Suppressor macrophage (primary cell): ENCODE data around the gene POU6F2.

Experiments
- DNase-seq, 4 experiments: peaks; one replicate each; pipeline ENCODE4 v3.0.0-alpha.2; 2020 to 2022

Gene POU6F2

GRCh38 chr7:39073432-39073831 is 95.7 kb downstream of the POU6F2 start:
- no peak for DNase-seq

GRCh38 chr7:39075210-39075609 is 97.5 kb downstream of the POU6F2 start:
- DNase-seq = peak in 2 of 4 experiments; percentile 3 to 14

- DNase-seq = no peak
Measured at GRCh38 chr7:39083781-39084180, 106.1 kb downstream of the POU6F2 start.

DNA sequence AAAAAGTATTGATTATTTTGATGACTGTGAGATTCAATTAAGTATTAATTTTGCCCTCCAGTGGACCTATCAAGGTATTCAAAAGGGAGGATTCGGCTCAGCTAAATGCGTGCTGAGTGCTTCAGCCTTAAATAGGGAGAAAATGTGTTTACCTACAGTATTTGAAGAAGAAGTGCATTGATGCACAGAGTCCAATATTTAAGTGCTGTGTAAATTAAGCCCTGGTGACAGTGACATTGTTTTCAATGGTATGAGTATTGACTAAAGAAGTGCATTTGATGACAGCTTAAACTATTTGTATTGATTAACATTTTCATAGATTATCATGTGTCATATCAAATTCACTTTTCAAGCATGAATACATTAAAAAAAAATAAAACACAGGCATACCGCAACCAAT is 106.6 kb downstream of the POU6F2 start:
- no peak for DNase-seq

GRCh38 chr7:39085189-39085588 is 107.5 kb downstream of the POU6F2 start:
- no peak for DNase-seq

GRCh38 chr7:39085590-39086049 is 107.9 kb downstream of the POU6F2 start:
- DNase-seq = no peak

- no peak for DNase-seq
Measured at GRCh38 chr7:39086638-39087360, 109.1 kb downstream of the POU6F2 start.

- no peak for DNase-seq
Measured at GRCh38 chr7:39088730-39089593, 111.3 kb downstream of the POU6F2 start.

GRCh38 chr7:39091145-39091544 is 113.4 kb downstream of the POU6F2 start:
- DNase-seq = no peak

DNA sequence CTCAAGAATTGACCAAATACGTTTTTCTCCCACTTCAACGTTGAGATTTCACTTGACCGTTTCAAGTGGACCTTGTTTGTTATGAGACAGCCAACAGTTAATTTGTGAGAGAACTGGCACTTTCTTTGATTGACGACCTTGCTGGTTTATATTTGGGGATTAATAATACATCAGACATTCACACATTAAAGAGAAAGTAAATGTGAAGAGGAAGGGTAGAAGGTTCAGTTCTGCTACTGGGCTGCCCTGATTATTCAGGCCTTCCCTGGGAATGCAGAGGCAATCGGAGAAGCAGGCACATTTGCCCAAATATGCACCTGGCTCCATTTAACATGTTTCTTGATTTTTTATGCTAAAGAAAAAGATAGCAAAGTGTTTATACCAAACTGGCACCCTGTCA is 114.1 kb downstream of the POU6F2 start:
- no peak for DNase-seq

GRCh38 chr7:39094731-39095130 is 117.0 kb downstream of the POU6F2 start:
- DNase-seq = peak; percentile 13 to 83 (median 54)

DNA sequence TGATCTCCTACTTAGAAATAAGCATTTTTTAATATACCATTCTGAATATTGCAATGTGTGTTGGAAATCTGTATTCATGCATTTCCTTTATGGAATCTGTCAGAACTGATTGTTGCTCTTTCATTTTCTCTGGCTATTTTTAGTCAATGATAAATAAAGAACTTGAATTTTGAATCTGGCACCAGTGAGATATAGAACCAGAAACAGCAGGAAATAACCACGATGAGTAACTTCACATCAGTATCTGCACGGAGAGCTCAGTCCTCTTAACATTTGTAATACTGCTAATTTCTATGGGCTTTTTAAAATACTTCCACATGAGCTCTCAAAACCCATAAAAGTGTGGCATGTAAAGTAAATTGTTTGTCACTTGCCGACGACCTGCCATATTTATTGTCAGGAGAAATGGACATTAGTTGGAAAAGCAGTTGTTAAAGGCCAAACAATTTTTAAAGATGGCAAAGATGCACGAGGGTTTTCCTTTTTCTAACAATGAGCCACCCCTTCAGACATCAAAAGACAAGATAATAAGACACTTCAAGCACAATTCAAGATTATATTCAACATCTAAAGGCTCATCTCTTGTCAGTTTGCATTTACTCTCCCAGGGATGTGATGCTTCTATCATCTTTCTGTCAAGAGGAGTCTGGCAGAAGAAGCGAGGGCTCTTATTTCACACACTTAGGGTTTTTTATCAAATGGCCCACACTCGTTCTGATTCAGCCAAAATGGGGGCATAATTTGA is 118.3 kb downstream of the POU6F2 start:
- DNase-seq = peak in 2 of 4 experiments; percentile 2 to 9

GRCh38 chr7:39098506-39098905 is 120.8 kb downstream of the POU6F2 start:
- no peak for DNase-seq

- DNase-seq = no peak
Measured at GRCh38 chr7:39099146-39099545, 121.4 kb downstream of the POU6F2 start.

DNA sequence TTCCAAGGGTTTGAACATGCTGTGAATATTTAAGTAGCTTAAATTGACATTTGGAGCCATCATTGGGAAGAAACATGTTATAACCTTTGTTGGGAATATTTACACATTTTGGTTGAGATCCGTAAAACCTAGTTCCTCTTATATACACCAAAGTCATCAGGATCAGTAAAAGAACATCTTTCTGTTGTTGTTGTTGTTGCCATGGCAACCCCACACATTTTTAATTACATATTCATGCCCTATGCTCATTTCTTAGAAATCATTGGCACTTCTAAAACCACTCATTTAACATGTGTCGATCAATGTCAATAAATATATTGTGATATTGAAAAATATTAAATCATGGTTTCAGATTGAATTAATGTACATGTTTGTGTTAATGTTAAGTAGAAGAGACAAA is 122.6 kb downstream of the POU6F2 start:
- no peak for DNase-seq

- DNase-seq = no peak
Measured at GRCh38 chr7:39102234-39102633, 124.5 kb downstream of the POU6F2 start.

GRCh38 chr7:39105720-39106119 is 128.0 kb downstream of the POU6F2 start:
- DNase-seq = no peak

DNA sequence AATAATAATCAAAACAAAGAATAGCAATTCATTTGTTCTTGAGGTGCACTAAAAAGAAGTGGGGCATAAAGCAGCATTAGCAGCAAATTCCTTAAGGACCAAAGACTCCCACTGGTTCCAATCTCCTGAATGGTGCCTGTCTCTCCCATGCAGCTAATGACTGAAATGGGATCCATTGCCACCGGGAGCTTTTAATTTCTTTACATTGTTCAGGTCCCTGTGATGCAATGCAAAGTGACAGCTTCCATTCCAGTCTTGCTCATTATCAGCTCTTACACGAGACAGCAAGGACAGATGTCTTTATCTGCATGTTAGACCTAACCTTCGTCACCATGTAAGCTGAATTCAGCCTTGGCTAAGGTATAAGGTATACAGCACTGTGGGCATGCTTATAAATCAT is 148.1 kb downstream of the POU6F2 start:
- no peak for DNase-seq

GRCh38 chr7:39127058-39127457 is 149.3 kb downstream of the POU6F2 start:
- DNase-seq = no peak

GRCh38 chr7:39128287-39128843 is 150.7 kb downstream of the POU6F2 start:
- no peak for DNase-seq

DNA sequence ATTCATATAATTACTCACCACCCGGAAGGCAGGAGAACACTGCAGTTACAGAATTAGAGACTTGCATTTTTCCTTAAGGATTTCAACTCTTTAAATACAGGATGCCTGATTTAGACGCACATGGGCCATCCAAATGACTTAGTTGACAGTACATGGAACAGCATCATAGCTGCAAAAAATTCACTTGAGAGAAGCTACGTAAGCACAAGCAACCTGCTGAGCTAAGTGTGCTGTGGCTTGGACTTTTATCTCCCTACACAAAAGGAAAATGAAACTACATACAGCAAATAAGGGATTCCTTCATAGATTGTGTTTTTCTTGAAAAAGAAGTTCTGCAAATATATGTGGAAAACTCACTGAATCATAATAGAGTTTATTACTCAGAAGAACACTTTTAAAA is 152.6 kb downstream of the POU6F2 start:
- DNase-seq = no peak

GRCh38 chr7:39130857-39131526 is 153.3 kb downstream of the POU6F2 start:
- no peak for DNase-seq
